Measurements from ENCODE around the gene RNPEPL1. TPM values are rescaled to one million over a fixed set of nuclear protein-coding genes. Genes with fewer than 3 reads are reported as not detected.
"Not testable (repeated sequence)": the region's sequence is repeated elsewhere in the genome, so short reads cannot be mapped to it uniquely, and the experiment has no call there.

RNPEPL1 gene
- total RNA-seq, 1 donor from 2014 or later, result 42.5 TPM

GRCh38 chr2:240605867-240606743 is 37.8 kb downstream of the RNPEPL1 start:
- no peak for DNase-seq

DNA sequence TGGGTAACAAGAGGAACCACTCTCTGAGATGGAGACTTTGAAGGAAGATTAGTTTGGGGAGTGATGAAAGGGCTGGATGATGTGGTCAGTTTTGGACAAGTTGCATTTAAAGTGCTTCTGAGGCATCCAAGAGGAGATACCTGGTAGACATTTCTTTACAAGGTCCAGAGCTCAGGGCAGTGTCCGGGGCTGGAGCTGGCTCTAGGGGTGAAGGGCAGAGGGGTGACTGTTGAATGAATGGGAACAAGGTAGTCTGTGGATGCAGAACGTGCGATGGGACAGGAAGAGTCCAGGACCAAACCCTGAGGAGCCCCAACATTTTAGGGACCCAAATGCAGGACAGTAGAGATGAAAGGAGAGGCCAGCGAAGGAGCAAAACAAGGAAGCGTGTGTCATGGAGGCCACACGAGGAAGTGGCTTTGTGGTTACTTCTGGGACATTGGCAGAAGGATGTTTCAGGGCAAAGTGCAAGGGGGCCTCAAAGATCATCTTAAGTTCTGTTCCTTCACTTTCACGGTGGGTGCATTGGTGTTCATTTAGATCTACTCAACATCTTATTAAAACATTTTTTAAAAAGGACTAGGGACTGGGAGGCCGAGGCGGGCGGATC is 43.4 kb downstream of the RNPEPL1 start:
- no peak for DNase-seq

DNA sequence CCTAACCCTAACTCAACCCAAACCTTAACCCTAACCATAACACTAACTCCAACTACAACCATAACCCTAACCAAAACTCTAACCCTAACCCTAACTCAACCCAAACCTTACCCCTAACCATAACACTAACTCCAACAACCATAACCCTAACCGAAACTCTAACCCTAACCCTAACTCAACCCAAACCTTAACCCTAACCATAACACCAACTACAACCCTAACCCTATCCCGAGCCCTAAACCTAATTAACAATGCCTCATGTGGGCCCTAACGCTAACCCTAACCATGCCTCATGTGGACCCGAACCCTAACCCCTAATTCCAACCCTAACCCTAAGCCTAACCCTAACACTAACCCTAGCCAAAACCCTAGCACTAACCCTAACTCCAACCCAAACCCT is 45.5 kb downstream of the RNPEPL1 start:
- DNase-seq, result no peak

DNA sequence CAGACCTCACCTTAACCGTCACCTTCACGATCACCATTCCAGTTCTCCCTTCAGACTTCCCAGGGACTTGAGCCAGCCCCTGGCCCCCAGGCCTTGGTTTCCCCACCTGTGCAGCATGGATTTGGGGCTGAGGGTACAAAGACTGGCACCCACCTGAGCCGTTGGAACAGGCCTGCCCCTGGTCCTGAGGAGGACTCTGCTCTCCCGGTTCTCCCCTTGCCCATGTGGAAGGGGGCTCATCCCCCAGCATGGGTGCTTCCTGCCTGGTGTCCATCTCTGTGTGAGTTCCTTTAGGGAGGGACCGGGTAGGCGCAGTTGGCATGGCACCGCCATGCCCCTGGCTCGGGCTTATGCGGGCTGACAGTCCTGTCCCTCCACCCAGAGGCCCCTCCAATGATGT is 46.1 kb downstream of the RNPEPL1 start:
- no peak for DNase-seq

DNA sequence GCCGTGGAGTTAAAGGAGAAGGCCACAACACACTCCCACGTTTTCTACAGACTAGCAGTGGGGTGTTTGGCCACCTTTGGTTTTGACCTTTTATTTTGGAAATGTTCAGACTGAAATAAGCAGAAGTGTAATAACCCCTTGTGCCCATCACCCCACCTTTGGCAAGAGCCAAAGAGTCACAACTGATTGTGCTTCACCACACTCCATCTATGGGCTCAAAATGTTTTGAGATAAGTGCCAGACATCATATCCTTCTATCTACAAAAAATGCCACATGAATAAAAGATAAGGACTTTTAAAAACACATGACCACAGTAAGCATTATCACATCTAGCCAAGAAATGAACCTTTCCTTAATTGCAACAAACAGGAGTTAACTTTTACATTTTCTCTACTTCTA is 47.1 kb downstream of the RNPEPL1 start:
- no peak for DNase-seq

GRCh38 chr2:240615820-240616547 is 47.7 kb downstream of the RNPEPL1 start:
- no peak for DNase-seq

DNA sequence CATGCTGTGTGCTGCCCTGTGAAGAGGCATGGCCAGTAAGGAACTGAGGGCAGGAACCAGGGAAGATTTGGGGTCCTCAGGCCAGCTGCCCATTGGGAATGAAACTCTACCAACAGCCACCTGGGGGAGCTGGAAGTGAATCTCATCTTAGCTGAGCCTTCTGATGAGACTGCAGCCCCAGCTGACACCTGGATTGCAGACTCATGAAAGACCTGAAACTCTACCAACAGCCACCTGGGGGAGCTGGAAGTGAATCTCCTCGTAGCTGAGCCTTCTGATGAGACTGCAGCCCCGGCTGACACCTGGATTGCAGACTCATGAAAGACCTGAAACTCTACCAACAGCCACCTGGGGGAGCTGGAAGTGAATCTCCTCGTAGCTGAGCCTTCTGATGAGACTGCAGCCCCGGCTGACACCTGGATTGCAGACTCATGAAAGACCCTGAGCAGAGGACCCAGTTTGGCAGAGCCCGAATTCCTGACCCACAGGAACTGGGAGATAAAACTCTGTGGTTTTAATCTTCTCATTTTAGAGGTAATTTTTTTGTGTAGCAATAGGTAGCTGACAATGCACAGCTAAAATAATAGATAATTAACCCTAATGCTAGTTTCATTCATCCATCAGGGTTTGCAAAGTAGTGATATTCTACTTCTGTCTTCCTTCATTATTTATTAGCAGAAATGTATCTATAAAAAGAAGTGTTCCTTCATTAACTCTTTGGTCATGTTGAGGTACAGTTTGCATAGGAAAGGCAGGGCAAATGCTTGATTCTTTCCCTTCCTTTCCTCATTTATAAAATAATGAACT is 48.8 kb downstream of the RNPEPL1 start:
- not testable (repeated sequence) for DNase-seq

- DNase-seq, result no peak
Observed at GRCh38 chr2:240618776-240619175, 50.5 kb downstream of the RNPEPL1 start.

DNA sequence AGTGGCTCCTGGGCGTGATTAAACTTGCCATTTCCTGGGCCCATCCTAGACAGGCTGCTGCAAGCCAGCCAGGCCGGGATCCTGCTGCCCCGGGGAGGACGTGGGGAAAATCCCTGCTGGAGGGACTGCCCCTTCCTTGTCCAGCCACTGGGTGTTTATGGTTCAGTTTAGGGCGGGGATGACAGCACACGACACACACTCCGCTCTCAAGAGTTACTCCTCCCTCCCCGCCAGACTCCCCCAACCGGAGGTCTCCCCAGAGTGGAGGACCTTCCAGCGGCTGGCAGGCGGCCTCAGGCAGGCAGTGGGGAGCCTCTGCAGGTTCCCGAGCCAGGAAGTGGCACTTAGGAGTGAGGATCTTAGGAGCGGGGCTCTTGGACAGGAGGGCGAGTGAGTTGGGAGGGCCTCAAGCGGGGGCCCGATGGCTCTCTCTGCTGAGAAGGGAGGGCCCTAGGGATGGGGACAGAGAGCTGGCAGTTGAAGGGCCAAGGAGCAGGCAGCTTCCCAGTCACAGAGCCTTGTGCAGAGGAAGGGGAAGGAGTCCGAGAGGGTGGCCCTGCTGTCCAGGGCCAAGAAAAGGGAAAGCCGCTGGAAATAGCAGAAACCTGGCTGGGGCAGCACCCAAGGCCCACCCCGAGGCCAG is 51.3 kb downstream of the RNPEPL1 start:
- DNase-seq, result no peak

GRCh38 chr2:240620149-240620731 is 52.0 kb downstream of the RNPEPL1 start:
- DNase-seq, result no peak

DNA sequence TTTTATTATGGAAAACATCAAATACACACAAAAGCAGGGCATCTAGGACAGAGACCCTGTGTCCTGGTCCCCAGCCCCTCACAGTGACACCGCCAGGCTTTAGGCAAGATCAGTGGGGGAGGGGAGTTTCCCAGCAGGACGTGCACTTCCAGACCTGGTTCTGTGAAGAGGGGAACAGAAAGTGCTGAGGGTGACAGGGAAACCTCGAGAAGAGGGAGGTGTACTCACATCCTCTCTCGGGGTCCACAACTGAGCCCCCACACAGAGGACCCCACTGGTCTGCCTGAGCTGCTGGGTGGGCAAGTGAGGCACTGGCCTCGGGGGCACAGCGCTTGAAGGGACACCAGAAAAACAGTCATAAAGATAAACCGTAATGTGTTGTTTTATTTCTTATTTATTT is 52.6 kb downstream of the RNPEPL1 start:
- DNase-seq, result no peak

DNA sequence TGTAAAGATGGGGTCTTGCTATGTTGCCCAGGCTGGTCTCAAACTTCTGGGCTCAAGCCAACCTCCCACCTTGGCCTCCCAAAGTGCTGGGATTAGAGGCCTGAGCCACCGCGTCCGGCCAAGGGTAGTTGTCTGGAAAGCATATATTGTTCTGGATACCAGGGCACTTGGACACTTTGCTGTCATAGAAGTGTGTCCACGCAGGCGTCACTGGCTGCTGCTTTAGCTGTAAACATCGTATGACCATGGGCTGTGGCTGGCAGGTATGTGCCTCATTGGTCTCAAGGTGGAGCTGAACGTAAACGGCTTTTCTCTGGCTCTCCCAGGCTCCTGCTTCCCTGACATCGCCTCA is 53.8 kb downstream of the RNPEPL1 start:
- no peak for DNase-seq

DNA sequence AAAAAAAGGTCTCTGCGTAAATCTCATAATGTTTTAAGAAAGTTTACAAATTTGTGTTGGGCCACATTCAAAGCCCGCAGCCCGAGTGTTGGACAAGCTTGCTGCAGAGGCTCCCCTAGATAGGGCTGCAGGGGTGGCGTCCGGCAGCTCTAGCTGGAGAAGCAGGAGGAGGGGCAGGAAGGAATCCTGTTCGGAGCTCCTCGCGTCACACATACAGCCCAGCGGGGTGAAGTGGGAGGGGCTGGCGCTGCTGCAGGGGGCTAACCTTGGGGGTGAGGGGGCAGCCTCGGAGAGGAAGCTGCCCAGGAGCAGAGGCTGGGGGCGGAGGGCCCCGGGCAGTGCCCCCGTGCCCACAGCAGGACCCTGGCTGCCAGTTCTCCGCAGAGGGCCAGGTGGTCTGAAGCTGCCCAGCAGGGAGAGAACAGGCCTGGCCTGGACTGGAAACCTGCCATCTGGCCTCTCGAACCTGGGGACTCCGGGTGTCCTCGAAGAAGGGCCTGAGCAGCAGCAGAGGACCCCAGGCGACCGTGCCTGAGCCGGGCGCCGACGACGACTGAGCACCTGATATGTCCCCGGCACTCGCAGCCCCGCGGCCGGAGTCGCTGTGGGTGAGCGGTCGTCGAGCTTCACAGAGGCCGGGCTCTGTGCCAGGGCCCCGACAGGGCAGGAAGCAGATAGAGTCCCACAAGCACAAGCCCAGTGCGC is 54.4 kb downstream of the RNPEPL1 start:
- peak; percentile 9 for DNase-seq

DNA sequence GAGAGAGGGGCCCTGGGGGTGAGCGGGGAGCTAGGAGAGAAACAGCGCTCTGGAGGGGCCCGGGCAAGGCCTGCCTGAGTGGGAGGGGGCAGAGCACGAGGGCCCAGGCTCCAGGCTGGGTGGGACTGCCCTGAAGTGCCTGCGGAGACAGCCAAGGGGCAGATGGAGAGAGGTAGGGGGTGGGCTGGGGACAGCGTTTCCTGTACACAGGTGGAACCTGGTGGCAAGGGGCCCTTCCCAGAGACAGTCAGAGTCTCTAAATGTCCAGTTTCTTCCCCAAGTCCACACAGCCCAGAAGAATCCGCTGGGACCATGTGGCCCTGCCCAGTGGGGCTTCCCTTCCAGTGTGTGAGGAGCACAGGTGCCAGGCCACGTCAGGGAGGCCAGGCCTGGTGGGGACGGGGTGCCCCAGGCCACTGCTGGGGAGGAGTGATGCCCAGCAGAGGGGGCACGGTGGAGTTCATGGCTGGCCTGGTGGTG is 55.3 kb downstream of the RNPEPL1 start:
- DNase-seq, result no peak

- no peak for DNase-seq
Observed at GRCh38 chr2:240624011-240624949, 56.0 kb downstream of the RNPEPL1 start.

- no peak for DNase-seq
Observed at GRCh38 chr2:240624950-240625621, 56.8 kb downstream of the RNPEPL1 start, which contains the start of gene GPR35. TSS of gene GPR35 (plus strand) at chr2:240625480. CDS start at chr2:240629953, 4,473 bp downstream.

GRCh38 chr2:240626531-240627300 is 58.4 kb downstream of the RNPEPL1 start:
- no peak for DNase-seq

All from dermis blood vessel endothelial cell (primary cell).